ENCODE measurements around the gene UQCR10.

UQCR10 gene

GRCh38 chr22:29767171-29768051 lies at the start of gene UQCR10:
Gene UQCR10, plus strand, starts transcription at chr22:29767369. Its CDS starts 30 bp downstream, at chr22:29767399.
- DNase-seq (ENCODE audit: low read depth, low spot score), result peak; percentile 87

- no peak for DNase-seq (ENCODE audit: low read depth, low spot score)
Observed at GRCh38 chr22:29717789-29718188, 49.4 kb upstream of the UQCR10 start.

- DNase-seq (ENCODE audit: low read depth, low spot score), result no peak
Observed at GRCh38 chr22:29718949-29719898, 47.9 kb upstream of the UQCR10 start.

GRCh38 chr22:29719899-29720645 lies 47.1 kb upstream of the UQCR10 start, which contains the start of gene CABP7:
Gene CABP7, plus strand, starts transcription at chr22:29720003. Its CDS starts 422 bp downstream, at chr22:29720425.
- DNase-seq (ENCODE audit: low read depth, low spot score), result no peak

GRCh38 chr22:29720811-29721323 lies 46.3 kb upstream of the UQCR10 start:
- no peak for DNase-seq (ENCODE audit: low read depth, low spot score)

- no peak for DNase-seq (ENCODE audit: low read depth, low spot score)
Observed at GRCh38 chr22:29722151-29722550, 45.0 kb upstream of the UQCR10 start.

GRCh38 chr22:29722587-29722986 lies 44.6 kb upstream of the UQCR10 start:
- no peak for DNase-seq (ENCODE audit: low read depth, low spot score)

- DNase-seq (ENCODE audit: low read depth, low spot score), result no peak
Observed at GRCh38 chr22:29723766-29724165, 43.4 kb upstream of the UQCR10 start.

GRCh38 chr22:29724843-29725242 lies 42.3 kb upstream of the UQCR10 start:
- no peak for DNase-seq (ENCODE audit: low read depth, low spot score)

GRCh38 chr22:29726106-29726505 lies 41.1 kb upstream of the UQCR10 start:
- no peak for DNase-seq (ENCODE audit: low read depth, low spot score)

GRCh38 chr22:29726512-29727130 lies 40.5 kb upstream of the UQCR10 start:
- no peak for DNase-seq (ENCODE audit: low read depth, low spot score)

- no peak for DNase-seq (ENCODE audit: low read depth, low spot score)
Observed at GRCh38 chr22:29727131-29727523, 40.0 kb upstream of the UQCR10 start.

- DNase-seq (ENCODE audit: low read depth, low spot score), result no peak
Observed at GRCh38 chr22:29729161-29729560, 38.0 kb upstream of the UQCR10 start.

GRCh38 chr22:29731058-29731850 lies 35.9 kb upstream of the UQCR10 start:
- no peak for DNase-seq (ENCODE audit: low read depth, low spot score)

GRCh38 chr22:29732883-29733282 lies 34.3 kb upstream of the UQCR10 start:
- DNase-seq (ENCODE audit: low read depth, low spot score), result no peak

- DNase-seq (ENCODE audit: low read depth, low spot score), result no peak
Observed at GRCh38 chr22:29733362-29734201, 33.6 kb upstream of the UQCR10 start.

GRCh38 chr22:29734406-29734805 lies 32.8 kb upstream of the UQCR10 start:
- DNase-seq (ENCODE audit: low read depth, low spot score), result no peak

GRCh38 chr22:29734838-29735237 lies 32.3 kb upstream of the UQCR10 start:
- DNase-seq (ENCODE audit: low read depth, low spot score), result no peak

GRCh38 chr22:29735416-29735815 lies 31.8 kb upstream of the UQCR10 start:
- no peak for DNase-seq (ENCODE audit: low read depth, low spot score)
